ENCODE results near the gene SHOC2.

Gene SHOC2

DNA sequence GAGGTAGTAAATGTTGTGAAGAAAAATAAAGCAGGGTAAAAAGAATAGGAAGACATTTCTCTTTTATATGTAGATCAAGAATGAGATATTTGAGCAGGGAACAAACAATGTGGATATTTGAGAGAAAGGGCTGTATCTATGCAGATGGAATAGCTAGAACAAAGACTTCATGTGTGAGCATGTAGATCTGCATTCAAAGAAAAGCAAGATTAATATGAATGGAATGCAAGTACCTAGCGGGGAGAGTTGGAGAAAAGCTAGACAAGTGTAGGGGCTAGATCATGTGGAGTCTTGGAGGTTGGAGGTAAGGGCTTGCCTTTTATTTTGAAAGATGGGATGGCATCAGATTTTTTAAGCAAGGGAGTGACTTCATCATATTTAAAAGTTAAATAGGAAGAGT, 27.1 kb downstream of the SHOC2 start:
- H3K9me3 Mint-ChIP-seq, result peaks cover 61% of the 10 kb centered on the region

DNA sequence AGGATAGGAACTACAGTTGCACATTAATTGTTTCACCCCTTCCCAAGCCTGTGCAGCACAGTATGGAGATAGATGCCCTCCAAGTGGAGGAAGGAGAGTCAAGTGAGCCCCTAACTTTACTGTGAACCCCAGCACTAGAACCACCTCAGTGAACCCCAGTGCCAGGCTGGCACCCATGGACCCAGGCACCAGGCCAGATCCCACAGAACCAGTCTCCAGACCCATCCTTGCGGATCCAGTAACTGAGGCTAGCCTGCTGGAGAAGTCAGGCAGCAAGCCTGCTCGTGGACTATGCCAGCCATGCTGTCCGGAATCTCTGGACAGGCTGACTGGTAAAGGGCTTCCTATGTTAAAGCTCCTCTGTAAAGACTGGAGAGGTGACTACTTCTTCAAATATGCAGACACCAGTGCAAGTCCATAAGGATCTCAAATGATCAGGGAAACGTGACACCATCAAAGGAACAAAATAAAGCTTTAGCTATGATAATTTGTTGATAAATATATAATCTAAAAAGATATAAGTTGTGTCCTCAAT, 27.7 kb downstream of the SHOC2 start:
- Mint-ChIP-seq H3K4me3 (no peak overlapping the region), H3K27me3 (ENCODE audit: low read depth) (no peaks in the 10 kb centered on the region), H3K27ac (no peak overlapping the region), H3K4me1 (no peaks in the 10 kb centered on the region), H3K36me3 (ENCODE audit: low read depth) (peaks cover 87% of the 10 kb centered on the region), H3K9me3 (peaks cover 62% of the 10 kb centered on the region)
- TF ChIP-seq, protein P1, sequence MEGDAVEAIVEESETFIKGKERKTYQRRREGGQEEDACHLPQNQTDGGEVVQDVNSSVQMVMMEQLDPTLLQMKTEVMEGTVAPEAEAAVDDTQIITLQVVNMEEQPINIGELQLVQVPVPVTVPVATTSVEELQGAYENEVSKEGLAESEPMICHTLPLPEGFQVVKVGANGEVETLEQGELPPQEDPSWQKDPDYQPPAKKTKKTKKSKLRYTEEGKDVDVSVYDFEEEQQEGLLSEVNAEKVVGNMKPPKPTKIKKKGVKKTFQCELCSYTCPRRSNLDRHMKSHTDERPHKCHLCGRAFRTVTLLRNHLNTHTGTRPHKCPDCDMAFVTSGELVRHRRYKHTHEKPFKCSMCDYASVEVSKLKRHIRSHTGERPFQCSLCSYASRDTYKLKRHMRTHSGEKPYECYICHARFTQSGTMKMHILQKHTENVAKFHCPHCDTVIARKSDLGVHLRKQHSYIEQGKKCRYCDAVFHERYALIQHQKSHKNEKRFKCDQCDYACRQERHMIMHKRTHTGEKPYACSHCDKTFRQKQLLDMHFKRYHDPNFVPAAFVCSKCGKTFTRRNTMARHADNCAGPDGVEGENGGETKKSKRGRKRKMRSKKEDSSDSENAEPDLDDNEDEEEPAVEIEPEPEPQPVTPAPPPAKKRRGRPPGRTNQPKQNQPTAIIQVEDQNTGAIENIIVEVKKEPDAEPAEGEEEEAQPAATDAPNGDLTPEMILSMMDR (IDR thresholded peaks at IDR 0.05; ENCODE audit: unreplicated experiment in 3 of 3), result no peak

More for the DNA sequence above, 27.1 kb downstream of the SHOC2 start:
- no peaks in the 10 kb centered on the region for H3K27me3 Mint-ChIP-seq (ENCODE audit: low read depth)
- H3K27ac Mint-ChIP-seq, result no peak overlapping the region
- H3K4me1 Mint-ChIP-seq, result no peaks in the 10 kb centered on the region
- peaks cover 90% of the 10 kb centered on the region for H3K36me3 Mint-ChIP-seq (ENCODE audit: low read depth)
- H3K4me3 Mint-ChIP-seq, result no peak overlapping the region
- TF ChIP-seq, protein P1 (IDR thresholded peaks at IDR 0.05; ENCODE audit: unreplicated experiment in 3 of 3), result no peak

DNA sequence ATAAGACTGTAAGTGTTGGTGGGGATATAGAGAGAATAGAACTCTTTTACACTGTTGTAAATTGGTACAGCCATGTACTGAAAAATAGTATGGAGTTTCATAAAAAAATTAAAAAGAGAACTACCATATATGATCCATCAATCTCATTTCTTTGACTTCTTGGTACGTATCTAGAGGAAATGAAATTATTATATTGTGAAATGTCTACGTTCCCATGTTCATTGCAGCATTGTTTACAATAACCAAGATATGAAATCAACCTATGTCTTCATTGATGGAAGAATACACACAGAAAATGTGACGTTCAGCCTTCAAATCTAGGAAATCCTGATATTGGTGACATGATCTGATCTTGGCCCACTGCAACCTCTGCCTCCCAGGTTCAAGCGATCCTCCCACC, 32.0 kb downstream of the SHOC2 start:
- Mint-ChIP-seq H3K4me1 (no peaks in the 10 kb centered on the region), H3K9me3 (peaks cover 40% of the 10 kb centered on the region), H3K36me3 (ENCODE audit: low read depth) (peaks cover 67% of the 10 kb centered on the region), H3K27me3 (ENCODE audit: low read depth) (no peaks in the 10 kb centered on the region), H3K4me3 (no peak overlapping the region), H3K27ac (no peak overlapping the region)
- TF ChIP-seq, protein P1 (IDR thresholded peaks at IDR 0.05; ENCODE audit: unreplicated experiment in 3 of 3), result no peak

DNA sequence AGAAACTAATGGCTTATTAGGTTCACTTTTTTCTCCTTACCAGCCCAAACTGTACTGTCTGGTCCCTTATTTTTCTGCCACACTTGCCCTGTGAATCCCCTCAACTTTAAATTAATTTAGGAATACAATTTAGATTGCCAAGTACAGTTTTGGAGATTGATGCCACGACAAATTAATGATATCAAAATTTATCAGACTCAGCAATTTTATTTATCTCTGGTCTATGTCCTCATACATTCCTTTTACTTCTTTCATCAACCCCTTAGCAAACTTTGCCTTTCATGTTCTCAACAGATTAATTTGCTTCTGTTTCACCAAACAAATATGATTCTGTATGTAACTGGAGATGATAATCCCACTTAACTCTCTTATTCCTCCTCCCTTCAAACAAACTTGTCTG, 38.2 kb downstream of the SHOC2 start:
- TF ChIP-seq, protein P1 (IDR thresholded peaks at IDR 0.05; ENCODE audit: unreplicated experiment in 3 of 3), result no peak
- no peak overlapping the region for H3K27ac Mint-ChIP-seq
- peaks cover 15% of the 10 kb centered on the region for H3K4me1 Mint-ChIP-seq
- H3K27me3 Mint-ChIP-seq (ENCODE audit: low read depth), result no peaks in the 10 kb centered on the region
- peaks cover 13% of the 10 kb centered on the region for H3K36me3 Mint-ChIP-seq (ENCODE audit: low read depth)
- peaks cover 2% of the 10 kb centered on the region for H3K9me3 Mint-ChIP-seq
- no peak overlapping the region for H3K4me3 Mint-ChIP-seq

DNA sequence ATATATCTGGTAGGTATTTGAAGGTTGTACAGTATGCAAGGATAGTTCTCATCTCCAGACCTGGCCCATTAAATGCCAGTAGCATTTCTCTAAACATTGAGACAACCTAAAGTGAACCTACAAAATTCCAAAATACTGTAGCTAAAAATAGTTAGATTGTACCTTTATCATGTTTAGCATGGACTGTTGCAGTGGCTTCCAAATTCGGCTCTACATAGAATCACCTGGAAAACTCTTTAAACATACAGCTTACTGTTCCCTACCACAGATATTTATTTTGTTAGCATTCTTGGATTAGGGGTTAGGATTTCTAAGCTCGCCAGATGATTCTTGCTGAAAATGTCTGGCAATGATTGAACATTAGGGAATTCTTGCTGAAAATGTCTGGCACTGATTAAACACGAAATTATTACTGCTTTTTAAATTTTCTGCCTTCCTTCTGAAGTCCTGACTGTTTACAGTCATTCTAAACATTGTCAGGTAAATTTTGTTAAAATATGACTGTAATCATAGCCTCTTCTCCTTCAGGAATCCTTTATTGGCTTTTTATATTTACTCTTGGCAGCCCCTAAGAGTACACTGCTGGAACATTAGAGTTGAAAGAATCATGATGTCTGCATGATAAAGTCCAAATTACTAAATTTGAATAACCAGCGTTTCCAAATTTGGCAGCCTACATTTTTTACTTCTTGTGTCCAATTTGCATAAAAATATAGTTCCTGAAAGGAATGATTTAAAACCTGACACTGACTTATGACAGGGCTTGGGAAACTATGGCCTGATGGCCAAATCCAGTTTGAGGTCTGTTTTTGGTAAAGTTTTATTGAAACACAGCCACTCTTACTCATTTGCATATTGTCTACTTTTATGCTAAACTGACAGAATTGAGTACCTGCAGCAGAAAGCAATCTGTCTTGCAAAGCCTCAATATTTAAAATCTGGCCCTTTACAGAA, 40.3 kb downstream of the SHOC2 start:
- Mint-ChIP-seq H3K36me3 (ENCODE audit: low read depth) (peaks cover 5% of the 10 kb centered on the region), H3K27me3 (ENCODE audit: low read depth) (no peaks in the 10 kb centered on the region), H3K27ac (no peak overlapping the region), H3K4me1 (peaks cover 17% of the 10 kb centered on the region), H3K9me3 (no peaks in the 10 kb centered on the region), H3K4me3 (no peak overlapping the region)
- TF ChIP-seq, protein P1 (IDR thresholded peaks at IDR 0.05; ENCODE audit: unreplicated experiment in 3 of 3), result no peak

All from nephron (organoid).